Activated CD8-positive, alpha-beta memory T cell treated with anti-CD3 and anti-CD28 coated beads for 36 hours (primary cell): Measurements from ENCODE around the gene WNT11. TPM values are rescaled to one million over a fixed set of nuclear protein-coding genes. Genes with fewer than 3 reads are reported as not detected.

Experiments
- CTCF ChIA-PET: fragments of 350-600 bp; sonication (Branson Sonifier 250); formaldehyde crosslinking; loops from one replicate; lab custom pipeline; 2021; ENCODE audit warnings: antibody characterized with exemption; lab: Charles Lee
- POLR2A ChIA-PET: fragments of 350-600 bp; sonication (Branson Sonifier 250); formaldehyde crosslinking; loops from one replicate; lab custom pipeline; 2021; ENCODE audit warnings: antibody characterized with exemption; lab: Charles Lee
- total RNA-seq, 2 experiments: library from RNA; stranded (reverse); gene quantifications; one replicate each; pipeline ENCODE4 v1.2.3, GENCODE V29; 2021

The WNT11 gene
- total RNA-seq, 2 experiments from 2014 or later = 0.38 TPM; not detected in 1

DNA sequence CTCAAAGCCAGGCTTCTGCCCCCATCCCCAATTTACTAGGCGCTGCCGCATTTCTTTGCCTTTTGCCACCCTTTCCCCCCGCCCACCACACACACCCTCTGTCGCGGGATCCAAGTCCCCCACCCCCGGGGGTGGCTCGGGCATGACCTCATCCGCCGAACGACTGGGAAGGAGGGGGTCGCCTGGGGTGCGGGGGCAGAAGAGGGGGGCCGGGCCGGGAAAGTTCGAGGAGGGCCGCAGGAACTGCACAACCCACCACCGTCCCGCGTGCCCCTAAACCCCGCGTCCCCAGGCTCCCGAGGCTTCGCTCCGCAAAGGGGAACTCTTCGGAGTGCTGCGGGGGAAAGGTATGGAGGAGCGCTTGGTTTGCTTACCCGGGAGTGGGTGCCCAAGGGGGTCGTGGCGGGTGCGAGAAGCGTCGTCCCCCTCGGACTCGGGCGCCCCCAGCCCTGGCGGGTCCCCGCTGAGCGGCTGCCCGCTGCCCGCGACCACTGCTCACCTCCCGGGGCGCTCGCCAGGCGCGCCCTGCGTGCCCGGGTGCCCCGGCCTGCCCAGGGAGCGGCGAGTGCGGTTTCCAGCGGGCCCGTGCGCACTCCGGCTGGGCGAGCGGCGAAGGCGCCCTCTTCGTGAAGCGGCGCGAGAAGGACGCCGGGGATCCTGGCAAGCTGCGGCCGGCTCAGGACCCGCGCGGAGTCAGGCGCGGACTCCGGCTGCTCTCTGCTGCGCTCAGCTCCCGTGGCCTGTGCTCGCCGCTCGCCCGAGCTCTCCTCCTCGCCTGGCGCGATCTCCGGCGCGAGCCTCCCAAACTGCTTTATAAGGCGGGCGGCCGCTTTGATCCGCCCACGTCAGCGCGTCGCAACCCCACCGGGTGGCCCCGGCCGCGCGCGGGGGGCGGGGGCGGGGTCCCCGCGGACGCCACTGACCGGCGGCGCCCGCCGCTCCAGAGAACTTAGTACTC lies 4.0 kb upstream of the WNT11 start:
- CTCF ChIA-PET = interaction anchor here (0.6 to 8.4 kb wide), 9 partner anchors 10 to 172 kb away, joined by 3 to 150 read pairs (median 7); no protein-coding TSS in a partner anchor
- POLR2A ChIA-PET = interaction anchor here (0.5 to 1.0 kb wide), 4 partner anchors 57 to 1621 kb away, joined by 3 read pairs; no protein-coding TSS in a partner anchor

DNA sequence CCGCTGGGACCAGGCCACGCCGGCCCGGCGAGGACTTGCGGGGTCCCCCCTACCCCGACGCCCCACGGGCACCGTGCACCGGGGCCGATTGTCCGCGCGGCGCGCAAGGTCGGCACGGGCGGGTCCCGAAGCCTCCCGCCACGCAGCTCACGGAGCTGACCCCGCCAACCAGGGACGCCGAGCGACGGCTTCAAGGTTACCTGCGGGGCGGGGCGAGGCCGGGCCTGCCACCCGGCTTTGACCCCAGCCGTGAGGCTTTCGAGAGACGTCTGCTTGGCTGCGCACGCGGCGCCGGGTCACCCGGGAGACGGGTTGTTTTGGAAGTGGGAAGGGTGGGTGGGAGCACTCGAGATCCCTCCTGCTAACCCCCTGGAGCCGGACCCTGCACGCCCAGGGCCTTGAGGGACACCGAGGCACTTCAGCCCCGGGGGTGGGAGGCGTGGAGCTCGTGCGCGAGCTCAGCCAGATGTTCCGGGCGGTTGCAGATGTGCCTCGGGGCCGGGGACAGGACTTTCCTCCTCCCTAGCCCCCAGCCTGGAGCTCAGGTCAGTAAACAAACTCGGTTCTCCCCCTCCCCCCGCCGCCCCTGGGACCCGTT lies 3.2 kb upstream of the WNT11 start:
- ChIA-PET CTCF (interaction anchor here (1.0 to 8.4 kb wide), 17 partner anchors 11 to 313 kb away, joined by 3 to 150 read pairs (median 8); no protein-coding TSS in a partner anchor), POLR2A (interaction anchor here (0.6 to 2.6 kb wide), 3 partner anchors 25 to 152 kb away, joined by 3 to 13 read pairs (median 3); no protein-coding TSS in a partner anchor)

DNA sequence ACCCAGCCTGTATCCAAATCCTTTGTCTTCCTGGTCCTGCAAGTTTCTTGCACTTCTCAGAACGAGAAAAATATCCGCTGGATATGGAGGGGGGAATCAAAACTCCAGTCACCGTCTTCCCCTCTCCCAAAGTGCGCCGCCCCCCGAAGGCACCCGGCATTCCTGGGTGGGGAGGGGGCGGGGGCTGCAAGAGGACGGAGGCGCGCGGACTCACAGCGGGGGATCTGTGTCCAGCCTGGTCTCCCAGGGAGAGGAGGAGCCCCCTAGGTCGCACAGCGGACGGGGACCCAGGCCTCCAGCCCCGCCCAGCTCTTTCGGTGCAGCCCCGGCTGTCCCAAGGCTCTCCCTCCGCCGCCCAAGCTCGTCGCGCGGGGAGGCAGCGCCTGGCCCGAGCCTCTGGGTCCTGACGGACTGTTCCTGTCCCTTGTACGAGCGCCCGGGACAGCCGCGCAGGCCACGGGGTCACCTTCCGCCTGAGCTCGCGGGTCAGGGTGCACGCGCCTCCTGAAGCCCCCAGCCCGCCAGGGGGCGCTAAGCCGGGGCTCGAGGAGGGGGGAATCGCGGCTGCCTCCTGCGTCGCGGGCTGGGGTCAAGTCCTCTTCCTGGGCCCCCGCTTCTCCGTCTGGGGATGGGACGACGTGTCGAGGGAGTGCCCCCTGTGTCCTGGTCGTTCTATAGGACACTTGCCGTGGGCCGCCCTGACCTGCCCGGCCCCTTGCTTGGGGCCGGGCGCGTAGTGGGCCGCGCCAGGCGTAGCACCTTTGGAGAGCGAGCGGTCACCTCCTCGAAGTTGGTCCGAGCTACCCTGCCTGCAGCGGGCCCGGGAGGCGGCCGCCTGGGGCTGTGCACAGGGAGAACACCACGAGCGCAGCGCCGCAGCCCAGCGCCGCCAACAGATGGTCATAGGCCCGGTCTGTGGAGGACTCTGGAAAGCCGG lies 2.4 kb upstream of the WNT11 start:
- ChIA-PET CTCF (interaction anchor here (0.7 to 8.4 kb wide), 25 partner anchors 10 to 449 kb away, joined by 3 to 150 read pairs (median 7); no protein-coding TSS in a partner anchor), POLR2A (interaction anchor here (2.6 kb wide), 1 partner anchor 26 kb away, joined by 13 read pairs; no protein-coding TSS in a partner anchor)

DNA sequence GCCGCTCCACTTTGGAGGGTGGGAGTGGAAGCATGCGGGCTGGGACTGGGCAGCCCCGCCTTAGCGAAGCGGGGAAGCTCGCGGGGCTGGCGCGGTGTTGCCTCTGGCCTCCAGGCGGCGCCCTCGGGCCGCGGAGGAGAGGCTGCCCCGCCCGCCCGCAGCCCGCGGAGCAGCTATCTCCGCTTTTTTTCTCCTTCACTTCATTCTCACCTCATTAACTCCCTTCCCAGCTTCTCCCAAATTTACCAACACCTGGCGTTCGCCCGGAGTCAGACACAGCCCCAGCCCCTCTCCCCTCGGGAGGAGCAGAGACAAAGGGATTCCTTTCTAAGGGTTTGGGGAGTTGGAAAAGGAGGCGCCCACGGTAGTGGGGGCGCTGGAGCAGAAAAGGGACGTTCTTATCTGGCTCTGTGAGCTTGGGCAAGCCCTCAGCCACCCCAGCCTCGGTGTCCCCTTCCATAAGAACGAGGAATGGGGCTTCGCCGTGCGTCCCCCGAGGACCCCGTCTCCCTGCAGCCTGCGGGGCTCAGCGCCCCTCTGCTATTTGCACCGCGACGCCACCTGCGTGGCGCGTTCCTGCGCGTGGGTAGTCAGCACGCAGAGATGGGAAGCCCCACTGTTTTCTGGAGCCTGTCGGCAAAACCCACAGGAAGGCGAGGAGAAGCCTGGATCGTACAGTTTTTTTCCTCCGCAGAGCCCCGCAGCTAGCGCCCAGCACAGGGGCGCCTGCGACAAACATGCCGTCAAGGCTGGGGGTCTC lies 1.5 kb upstream of the WNT11 start:
- ChIA-PET POLR2A (interaction anchor here (2.6 kb wide), 1 partner anchor 27 kb away, joined by 13 read pairs; no protein-coding TSS in a partner anchor), CTCF (interaction anchor here (0.6 to 8.4 kb wide), 32 partner anchors 9 to 450 kb away, joined by 3 to 150 read pairs (median 6); no protein-coding TSS in a partner anchor)

DNA sequence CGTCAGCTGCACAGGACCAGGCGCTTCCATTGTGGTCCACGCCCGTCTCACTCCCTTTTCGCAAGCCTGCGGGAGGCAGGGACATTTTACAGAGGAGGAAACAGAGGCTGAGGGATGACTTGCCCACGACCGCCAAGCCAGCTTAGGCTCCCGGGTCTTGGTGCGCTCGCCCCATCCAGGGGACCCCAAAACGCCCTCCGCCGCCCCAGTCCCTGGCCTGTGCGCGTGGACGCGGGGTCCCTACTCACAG lies 300 bp downstream of the WNT11 start:
- CTCF ChIA-PET = no interaction called here
- POLR2A ChIA-PET = no interaction called here

DNA sequence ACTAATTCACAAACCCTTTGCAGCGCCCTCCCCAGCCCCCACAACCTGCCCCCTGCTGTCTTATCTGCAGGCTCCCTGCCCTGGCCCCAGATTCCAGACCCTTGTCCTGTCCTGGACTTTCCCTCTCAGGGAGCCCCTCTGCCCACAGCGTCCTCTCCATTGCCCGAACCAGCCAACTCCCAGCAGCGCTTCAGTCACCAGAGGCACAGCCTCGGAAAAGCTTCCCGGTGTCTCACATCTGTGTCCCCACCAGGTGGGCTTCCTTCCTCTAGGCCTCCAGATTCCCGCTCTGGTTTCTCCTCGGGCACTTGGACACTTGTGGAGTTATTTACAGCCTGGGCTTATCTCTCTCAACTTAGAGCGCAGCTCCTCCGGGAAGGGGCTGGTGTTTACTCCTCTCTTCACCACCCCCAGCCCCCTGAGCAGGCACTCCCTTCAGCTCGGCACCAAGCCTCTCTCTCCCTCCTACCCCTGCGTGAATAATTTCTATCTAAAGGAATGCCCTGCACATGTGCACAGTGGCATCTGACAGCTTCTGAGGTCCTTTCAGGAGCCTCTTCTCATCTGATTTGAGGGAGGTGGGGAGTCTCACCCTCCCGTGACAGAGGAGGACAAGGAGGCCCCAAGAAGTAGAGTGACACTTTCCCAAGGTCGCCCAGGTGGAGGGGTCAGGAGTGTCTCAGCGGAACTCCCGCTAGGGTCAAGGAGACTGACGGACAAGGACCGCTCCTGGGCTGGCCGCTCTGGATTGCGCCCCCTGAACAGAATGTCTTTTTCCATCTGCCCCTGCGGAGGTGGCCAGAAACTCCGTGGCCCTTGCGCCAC lies 838 bp downstream of the WNT11 start:
- CTCF ChIA-PET = no interaction called here
- POLR2A ChIA-PET = no interaction called here

DNA sequence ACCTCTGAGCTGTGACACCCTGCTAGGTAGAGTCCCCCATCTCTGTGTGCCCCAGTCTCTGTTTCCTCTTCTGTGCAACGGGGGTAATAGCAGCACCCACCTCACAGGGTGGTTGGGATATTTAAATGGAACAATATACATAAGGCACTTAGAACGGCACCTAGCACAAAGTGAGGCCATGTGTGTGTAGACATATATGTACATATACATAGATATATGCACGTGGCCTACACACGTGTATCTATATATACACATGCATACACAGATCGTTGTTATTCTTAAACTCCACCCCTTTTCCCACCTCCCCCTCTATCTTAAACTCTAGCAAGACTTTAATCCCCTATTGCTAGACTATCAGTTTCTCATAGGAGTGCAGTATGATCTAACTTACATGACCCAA lies 2.4 kb downstream of the WNT11 start:
- ChIA-PET POLR2A (no interaction called here), CTCF (no interaction called here)

DNA sequence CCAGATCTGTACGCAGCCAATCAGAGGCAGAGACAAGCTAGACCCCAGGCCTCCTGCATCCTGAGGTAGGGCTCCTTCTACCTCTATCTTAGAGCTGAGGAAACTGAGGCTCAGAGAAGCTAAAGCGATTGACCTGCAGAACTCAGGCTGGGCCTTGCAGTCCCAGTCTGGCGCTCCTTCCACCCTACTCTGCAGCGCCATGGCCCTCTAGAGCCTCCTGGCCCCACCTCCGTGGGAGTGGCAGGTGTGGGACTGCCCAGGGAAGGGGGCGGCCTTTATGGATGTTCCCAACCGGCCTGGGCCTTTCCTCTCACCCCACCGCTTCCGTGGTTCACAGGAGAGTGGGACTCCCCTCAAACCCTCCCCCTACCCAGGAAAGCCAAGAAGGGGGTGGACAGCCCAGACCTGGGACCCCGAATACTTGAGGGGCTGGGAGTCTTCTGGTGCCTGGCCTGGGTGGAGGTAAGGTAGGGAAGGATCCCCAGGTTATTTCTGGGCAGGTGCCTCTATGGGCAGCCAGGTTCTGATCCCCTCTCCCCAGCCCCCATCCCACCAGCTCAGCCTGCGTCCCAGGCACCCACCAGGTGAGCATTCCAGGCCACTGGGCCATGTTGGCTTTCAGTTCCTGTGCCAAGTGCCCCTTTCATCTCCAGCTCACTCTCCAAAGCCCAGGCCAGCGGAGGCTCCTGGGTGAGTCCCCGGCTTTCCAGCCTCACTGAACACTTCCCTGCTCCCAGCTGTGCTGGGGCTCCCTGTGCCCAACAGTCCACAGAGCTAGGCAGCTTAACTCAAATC lies 3.0 kb downstream of the WNT11 start:
- POLR2A ChIA-PET = no interaction called here
- CTCF ChIA-PET = no interaction called here

DNA sequence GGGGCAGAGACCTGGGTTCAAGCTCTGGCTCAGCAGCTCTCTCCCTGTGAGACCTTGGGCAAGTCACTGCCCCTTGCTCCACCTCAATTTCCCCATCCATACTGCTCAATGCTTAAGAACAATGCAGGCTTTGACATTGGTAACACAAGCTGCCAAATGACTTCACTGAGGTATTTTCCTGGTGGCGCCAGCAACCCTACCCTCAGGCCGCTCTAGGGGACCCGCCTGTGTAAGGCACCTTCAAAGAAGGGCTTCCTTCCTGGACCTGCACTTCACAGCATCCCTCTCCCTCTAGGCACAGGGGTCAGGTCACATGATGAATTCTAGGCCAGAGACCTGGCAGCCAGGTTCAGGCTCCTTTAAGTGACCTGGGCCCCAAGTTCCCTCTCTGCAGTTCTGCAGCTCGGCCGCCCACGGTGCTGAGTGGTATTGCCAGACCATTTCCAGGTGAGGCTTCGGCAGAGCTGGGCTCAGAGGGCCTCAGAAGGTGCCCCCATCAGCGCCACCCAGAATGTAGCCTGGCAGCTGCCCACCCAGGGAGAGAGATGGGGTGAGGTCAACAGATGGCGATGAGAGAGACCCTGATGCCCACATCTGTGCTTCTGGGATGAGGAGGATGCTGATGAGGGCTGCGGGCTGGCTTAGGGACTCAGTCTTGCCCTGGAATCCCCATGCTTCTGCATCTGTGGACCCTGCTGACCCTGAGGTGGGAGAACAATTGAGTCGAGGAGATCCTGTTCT lies 4.5 kb downstream of the WNT11 start:
- POLR2A ChIA-PET = interaction anchor here (0.5 kb wide), 1 partner anchor 93 kb away, joined by 4 read pairs; no protein-coding TSS in a partner anchor

DNA sequence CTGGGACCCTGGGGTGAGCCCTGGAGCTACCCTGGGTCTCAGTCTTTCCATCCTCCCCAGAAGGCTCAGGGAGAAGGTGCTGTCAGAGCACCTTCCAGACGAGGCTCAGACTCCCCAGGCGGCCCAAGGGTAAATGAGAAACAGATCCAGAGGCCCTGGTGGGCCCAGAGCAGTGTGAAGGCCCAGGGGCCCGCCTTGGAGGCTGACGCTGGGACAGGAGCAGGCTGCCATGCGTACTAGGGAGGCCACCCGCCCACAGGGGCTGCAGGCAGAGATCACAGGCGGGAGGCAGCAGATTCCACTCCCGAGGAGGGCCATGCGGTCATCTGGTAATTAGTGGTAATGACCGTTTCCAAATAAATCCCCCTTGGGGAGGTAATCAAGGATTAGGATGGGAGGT lies 5.2 kb downstream of the WNT11 start:
- POLR2A ChIA-PET = no interaction called here
- CTCF ChIA-PET = no interaction called here

More for the DNA sequence above, 4.5 kb downstream of the WNT11 start:
- CTCF ChIA-PET = no interaction called here

DNA sequence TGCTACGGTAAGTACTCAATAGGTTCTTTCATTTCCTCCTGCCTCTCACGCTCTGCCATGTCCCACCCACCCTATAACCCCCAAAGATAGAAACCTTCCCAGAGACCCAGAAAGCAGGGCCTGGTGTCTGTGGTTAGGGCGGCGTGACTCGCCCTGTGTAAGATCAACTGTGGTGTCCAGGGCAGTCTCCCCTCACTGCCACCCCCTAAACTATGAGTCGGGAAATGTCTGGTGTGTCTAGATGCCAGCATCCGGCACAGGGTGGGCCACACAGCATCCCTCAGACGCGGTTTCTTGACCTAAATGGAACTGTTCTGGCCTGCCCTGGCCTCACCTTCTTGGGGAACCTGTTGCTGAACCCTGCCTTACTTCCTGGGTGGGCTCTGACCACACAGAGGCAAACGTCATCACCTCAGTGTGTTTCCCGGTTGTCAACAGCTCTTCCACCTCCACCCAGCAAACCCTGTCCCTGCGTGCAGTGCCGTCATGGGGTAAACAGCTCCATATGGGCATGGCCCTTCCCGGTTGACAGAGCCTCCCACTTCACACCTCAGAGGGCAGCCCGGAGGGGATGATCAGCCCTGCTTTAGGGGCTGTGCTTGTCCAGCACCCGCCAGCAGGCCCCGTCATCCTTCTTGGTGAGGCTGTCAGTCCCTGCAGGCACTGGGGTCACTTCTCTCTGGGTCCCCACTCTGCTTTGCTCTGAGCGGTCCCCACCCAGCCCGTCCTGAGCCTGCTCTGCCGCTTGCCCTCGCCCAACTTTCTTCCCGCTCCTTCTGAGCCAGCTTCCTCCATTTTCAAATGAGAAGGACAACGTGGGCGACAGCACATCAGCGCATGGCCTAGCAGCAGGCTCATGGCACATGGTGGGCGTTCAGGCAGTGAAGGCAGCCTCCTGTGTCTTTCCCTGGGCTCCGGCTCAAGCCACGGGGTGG lies 6.0 kb downstream of the WNT11 start:
- ChIA-PET CTCF (no interaction called here), POLR2A (no interaction called here)

DNA sequence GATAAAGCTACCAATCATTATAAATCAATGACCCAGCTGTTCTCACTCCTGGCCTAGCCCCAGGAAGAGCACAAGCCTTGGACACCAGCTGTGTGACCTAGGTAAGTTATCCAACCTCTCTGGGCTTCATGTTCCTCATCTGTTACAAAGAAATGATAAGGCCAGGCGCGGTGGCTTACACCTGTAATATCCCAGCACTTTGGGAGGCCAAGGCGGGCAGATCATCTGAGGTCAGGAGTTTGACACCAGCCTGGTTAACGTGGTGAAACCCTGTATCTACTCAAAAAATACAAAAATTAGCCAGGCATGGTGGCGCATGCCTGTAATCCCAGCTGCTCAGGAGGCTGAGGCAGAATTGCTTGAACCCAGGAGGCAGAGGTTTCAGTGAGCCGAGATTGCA lies 7.6 kb downstream of the WNT11 start:
- CTCF ChIA-PET = interaction anchor here (0.5 to 1.3 kb wide), 3 partner anchors 9 to 1422 kb away, joined by 3 to 6 read pairs (median 3); no protein-coding TSS in a partner anchor

DNA sequence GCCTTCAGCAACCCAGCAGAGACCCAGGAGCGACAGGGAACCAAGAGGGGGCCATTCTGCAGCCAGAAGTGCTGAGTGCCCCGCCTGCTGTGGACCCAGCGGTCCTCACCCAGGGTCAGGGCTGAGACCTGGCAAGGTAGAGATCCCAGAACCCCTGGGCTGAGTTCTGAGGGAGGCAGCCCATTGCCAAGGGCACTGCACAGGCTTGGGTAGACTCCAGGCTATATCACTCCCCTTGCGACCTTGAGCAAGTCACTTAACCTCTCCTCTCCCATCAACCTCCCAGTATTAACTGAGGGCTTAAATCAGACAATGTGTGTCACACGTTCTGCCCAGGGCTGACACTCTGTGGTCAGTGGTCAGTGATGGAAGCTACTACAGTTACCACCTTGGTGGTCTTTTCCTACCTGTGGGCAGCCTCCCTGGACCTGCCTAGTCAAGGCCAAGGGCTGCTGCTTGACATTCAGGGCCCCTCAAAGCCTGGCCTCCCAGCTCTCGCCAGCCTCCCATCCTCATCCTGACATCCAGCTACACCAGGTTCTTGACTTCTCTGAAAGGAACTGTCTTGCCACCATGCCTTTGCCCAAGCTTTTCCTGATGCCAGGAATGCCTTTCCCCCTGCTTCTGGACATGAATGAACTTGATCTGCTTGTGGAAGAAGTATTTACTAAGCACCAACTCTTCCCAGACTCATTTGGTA lies 8.2 kb downstream of the WNT11 start:
- ChIA-PET CTCF (interaction anchor here (1.2 to 1.3 kb wide), 2 partner anchors 9 to 11 kb away, joined by 3 to 6 read pairs; no protein-coding TSS in a partner anchor), POLR2A (interaction anchor here (0.6 kb wide), 1 partner anchor 69 kb away, joined by 3 read pairs; no protein-coding TSS in a partner anchor)

More for the DNA sequence above, 7.6 kb downstream of the WNT11 start:
- POLR2A ChIA-PET = interaction anchor here (0.6 kb wide), 1 partner anchor 68 kb away, joined by 3 read pairs; no protein-coding TSS in a partner anchor

DNA sequence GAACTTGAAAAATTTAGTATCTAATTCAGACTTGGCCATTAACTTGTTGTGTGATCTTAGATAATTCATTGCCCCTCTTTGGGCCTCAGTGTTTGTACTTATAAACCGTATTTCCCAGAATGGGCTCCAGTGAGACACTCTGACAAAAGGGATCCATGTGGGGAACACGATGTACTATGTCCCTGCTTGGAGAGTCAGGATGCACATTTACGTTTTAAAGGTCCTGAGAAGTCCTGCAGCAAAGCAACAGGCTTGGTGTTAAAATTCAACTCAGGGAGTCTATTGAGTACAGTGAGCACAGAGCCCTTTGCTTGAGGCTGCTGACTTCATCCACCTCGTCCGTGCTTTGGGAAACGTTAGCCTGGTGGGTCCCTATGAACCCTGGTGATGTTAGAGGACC lies 9.0 kb downstream of the WNT11 start:
- POLR2A ChIA-PET = no interaction called here

More for the DNA sequence above, 9.0 kb downstream of the WNT11 start:
- CTCF ChIA-PET = no interaction called here
